GM20000 (cell line): ENCODE results near the gene SLC13A5.

ENCODE experiments used
- DNase-seq: peaks from one replicate; pipeline ENCODE4 v3.0.0; 2012; ENCODE audit warnings: low spot score
- TF ChIP-seq, protein P1 (sequence below): IDR thresholded peaks from 2 replicates; pipeline ENCODE4 v1.5.1; 2012; ENCODE audit warnings: mild to moderate bottlenecking, control low read depth; ENCODE audit errors: extremely low read depth, missing control alignments

The SLC13A5 gene

DNA sequence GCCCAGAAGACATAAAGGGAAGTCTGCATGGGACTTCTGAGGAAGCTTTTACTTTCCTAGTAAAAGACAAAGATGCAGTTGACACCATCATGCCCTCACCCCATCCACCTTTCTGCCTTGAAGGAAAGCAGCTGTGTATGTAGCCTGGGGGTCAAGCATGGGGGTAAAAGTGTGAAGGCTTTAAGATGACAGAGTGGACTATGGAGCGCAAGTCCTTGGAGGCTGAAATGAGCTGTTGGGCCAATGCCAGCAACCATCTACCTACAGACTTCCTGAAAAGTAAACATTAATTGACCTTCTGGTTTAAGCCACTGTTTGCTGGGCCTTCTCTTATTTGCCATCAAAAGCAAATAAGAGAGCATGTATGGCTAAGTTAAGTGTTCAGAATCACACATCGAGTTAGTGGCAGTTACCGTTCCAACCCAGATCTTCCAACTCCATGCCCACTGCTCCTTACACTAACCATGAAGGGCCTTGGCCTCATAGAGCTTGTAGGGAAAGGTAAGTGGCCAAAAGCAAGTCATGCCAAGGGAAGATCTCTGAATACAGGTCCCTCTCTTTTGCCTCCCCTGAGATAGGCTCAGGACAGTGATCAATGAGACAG is 30.0 kb downstream of the SLC13A5 start:
- no peak for DNase-seq
- TF ChIP-seq, protein P1, sequence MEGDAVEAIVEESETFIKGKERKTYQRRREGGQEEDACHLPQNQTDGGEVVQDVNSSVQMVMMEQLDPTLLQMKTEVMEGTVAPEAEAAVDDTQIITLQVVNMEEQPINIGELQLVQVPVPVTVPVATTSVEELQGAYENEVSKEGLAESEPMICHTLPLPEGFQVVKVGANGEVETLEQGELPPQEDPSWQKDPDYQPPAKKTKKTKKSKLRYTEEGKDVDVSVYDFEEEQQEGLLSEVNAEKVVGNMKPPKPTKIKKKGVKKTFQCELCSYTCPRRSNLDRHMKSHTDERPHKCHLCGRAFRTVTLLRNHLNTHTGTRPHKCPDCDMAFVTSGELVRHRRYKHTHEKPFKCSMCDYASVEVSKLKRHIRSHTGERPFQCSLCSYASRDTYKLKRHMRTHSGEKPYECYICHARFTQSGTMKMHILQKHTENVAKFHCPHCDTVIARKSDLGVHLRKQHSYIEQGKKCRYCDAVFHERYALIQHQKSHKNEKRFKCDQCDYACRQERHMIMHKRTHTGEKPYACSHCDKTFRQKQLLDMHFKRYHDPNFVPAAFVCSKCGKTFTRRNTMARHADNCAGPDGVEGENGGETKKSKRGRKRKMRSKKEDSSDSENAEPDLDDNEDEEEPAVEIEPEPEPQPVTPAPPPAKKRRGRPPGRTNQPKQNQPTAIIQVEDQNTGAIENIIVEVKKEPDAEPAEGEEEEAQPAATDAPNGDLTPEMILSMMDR = no peak

DNA sequence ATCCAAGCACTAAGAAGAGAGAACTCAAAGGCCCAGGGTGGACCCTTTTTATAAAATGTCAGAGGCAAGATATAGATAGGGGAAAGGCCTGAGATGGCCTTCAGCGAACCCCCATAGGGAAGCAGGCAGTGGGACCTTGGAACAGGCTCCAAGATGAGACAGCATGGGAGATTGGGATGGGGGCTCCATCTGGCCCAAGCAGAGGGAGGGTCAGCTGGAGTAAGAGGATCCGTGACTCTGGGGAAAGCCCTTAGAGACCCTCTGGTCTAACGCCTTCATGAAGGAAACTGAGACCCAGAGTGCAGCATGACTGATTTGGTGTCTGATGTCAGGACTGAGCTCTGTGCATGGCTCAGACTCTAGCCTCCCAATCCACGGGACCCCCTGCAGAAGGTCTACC is 30.8 kb downstream of the SLC13A5 start:
- DNase-seq = no peak

DNA sequence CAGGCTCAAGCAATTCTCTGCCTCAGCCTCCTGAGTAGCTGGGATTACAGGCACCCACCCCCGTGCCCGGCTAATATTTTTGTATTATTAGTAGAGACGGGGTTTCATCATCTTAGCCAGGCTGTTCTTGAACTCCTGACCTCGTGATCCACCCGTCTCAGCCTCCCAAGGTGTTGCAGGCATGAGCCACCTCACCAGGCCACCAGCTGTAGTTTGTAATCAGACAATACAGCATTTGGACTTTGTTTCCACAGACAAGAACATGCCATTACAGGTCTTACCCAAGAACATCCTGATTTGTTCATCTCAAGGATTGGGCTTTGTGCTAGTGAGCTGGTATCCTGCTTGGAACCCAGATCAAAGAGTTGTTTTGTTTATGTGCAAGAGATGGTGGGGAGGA is 31.5 kb downstream of the SLC13A5 start:
- no peak for DNase-seq
- TF ChIP-seq, protein P1 = no peak

More for the DNA sequence above, 30.8 kb downstream of the SLC13A5 start:
- TF ChIP-seq, protein P1 = no peak

DNA sequence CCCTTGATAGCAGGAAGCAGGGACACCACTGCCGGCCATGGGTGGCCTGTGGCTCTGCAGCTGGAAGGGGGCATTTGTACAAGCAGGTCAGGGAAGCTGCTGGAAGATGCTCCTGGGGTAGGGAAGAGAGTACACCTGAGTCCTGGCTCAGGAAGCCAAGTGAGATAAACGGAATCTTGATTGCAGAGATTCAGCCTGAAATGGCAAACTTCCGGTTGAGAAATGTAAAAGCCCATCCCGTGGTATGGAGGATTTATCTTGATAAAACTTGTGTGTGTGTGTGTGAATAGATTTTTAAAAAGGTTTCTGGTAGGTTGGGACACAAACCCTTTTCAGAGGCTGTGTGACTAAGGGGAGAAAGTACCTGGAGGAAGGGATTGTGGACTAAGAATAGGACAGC is 32.0 kb downstream of the SLC13A5 start:
- DNase-seq = no peak
- TF ChIP-seq, protein P1 = no peak

DNA sequence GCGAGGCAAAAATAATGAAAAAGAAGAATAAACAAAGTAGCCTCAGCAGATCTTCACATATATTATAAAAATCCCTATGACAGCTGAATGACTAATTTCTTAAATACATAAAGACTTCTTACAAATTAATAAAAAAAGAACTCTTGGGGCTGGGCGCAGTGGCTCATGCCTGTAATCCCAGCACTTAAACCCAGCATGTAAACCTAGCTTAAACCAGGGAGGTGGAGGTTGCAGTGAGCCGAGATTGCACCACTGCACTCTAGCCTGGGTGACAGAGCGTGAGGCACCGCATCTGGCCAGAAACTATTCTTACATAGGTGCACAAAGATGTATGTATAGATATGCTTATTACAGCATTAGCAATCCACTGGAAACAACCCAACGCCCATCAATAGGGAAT is 33.9 kb downstream of the SLC13A5 start:
- TF ChIP-seq, protein P1 = no peak
- DNase-seq = no peak

DNA sequence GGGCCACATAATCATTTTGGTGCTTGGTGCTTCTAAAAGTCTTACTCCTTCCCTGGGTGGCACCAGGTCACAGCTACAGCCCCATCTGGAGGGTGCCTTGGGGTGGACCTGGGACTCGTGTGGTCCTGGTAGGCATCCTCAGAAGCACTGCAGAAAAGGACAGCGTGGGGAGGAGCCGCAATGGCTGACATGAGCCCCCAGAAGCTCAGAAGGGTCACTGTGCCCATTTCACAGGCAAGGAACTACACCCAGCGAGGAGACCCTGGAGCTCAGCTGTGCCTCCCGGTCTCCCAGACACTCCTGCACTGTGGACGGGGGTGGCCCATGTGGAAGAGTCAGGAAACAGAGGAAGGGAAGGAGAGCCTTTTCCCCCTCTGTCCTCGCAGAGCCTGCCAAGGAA is 35.2 kb downstream of the SLC13A5 start:
- no peak for DNase-seq
- TF ChIP-seq, protein P1 = no peak

DNA sequence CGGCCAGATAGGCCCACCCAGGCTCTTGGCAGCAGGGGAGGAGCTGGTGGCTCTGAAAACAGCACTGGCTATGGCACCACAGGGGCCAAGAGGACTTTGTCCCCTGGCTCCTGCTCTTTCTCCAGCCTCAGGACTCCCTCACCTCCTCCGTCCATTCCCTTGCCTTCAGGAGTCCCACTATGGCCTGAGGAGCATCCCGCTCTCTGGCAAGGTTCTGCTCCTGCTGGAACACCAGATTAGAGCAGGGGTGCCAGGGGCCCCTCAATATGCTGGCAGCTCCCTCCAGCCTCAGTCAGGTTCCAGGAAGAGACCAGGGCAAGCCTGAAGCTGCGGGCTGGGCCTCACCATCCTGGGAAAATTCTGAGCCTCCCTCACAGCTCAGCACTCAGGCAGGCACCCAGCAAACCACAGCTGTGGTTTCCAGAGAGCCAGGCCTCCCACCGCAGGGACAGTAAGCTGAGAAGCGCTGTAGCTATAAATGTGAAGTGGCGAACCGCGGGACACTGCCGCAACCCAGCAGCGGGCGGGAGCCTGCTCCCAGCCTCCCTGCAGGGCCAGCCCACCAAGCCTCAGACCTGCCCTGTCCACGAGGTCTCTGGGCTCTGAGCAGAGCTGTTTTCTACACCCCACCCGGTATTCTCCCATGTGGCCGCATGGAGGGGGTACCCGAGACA is 35.9 kb downstream of the SLC13A5 start:
- TF ChIP-seq, protein P1 = no peak

More for the DNA sequence above, 35.9 kb downstream of the SLC13A5 start:
- no peak for DNase-seq
